Superior temporal gyrus (tissue), 1 donor: ENCODE measurements around the gene PPDPF.

ENCODE experiments used
- DNase-seq: peaks from one replicate; pipeline ENCODE4 v3.0.0-alpha.2; 2016; ENCODE audit errors: extremely low spot score

The PPDPF gene

DNA sequence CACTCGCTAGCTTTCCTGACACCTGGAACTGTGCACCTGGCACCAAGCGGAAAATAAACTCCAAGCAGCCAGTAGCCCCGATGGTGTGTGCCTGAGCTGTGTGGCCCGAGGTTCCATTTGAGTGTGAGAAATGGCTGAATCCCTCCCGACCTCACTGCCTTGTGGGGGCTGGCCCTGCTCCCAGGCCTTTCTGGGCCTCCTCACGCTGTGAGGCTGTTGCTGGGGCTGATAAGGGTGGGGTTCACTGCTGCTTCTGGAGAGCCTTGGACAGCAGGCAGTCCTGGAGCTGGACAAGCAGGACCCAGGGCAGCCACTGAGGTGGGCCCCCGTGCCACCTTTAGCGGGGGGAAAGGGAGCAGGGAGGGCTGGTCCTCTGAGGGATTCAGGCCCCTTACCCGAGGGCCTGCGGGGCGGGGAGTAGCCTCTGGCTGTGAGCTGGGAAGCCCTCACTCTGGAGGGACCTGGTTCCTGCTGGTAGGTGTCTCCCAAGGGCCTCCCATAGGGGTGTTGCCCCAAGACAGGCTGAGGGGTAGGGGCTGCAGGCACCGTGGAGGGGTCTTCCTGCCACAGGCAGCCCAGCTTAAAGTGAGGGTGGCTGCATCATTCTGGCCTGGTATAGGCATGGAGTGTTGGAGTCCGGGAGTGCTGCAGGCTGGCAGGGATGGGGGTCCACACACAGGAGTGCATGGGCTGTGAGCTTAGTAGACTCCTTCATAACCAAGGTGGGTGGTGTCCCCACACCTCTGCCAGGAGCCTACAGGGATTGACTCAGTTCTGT, 1.7 kb downstream of the PPDPF start:
- no peak for DNase-seq

DNA sequence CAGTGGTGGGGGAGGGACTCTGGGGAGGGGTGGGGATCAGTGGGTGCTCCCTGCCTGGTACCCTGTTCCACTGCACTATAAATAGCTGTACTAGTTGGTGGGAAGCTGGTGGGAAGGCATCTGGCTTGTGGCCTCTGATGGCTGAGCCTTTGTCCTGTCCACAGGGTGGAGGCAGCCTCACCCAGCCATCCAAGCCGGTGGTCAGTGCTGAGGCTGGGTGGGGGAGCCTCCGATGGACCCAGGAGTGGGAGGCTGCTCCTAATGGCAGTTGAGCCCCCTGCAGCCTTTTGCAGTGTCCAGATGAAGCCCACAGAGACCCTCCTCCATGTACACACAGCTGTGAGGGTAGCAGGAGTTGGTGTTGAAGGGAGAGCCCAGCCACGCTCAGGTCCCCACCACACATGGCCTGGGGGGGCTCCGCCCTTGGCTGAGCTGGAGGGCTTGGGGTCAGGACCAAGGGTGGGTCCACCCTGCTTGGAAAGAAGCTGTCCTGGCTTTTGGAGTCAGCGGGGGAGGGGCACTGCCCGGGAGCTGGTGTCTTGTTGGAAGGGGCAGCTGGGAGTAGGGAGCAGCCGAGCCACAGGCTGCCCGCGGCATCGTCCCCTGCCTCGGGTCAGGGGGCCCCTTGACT, 2.5 kb downstream of the PPDPF start:
- no peak for DNase-seq

DNA sequence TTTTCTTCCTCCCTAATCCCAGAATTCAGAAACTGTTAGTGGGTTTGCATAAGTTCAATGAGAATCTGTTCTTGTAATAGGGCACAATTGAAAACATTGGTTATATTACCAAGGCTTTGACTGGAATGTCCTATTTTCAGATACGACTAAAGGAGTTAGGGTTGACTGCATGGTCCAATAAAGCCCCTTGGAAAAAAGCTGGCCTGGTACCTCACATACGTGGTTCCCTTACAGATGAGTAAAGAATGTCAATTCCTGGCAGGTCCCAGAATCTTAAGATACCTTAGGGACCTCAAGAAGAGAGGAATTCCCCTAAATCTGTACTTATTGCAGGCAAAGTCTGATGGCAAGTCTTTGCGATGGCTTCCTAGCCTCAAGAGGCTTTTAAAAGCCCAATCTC, 4.6 kb downstream of the PPDPF start:
- no peak for DNase-seq

DNA sequence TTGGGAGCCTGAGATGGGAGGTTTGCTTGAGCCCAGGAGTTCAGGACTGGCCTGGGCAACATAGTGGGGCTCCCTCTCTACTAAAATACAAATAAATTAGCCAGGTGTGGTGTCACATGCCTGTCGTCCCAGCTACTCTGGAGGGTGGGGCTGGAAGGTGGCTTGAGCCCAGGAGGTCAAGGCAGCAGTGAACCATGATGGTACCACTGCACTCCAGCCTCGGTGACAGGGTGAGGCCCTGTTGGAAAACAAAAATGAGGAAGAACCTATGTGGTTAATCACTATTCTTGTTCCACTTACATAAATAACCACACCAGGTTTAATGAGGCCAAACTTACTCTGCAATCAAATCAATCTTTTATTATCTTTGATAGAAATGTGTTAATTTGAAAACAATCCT, 5.4 kb downstream of the PPDPF start:
- no peak for DNase-seq

DNA sequence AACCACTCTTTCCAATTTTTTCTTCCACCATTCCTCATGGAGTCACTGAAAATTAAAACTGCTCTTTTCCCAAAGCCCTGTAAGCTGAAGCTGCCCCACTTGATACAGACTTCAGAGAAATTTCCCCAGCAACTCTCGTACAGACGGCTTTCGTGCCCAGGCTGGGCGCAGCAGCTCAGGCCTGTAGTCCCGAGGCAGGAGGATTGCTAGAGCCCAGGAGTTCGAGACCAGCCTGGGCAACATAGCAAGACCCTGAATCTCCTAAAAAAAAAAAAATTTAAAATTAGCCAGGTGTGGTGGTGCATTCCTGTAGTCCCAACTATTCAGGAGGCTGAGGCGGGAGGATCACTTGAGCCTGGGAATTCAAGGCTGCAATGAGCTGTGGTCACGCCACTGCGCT, 6.6 kb downstream of the PPDPF start:
- no peak for DNase-seq

DNA sequence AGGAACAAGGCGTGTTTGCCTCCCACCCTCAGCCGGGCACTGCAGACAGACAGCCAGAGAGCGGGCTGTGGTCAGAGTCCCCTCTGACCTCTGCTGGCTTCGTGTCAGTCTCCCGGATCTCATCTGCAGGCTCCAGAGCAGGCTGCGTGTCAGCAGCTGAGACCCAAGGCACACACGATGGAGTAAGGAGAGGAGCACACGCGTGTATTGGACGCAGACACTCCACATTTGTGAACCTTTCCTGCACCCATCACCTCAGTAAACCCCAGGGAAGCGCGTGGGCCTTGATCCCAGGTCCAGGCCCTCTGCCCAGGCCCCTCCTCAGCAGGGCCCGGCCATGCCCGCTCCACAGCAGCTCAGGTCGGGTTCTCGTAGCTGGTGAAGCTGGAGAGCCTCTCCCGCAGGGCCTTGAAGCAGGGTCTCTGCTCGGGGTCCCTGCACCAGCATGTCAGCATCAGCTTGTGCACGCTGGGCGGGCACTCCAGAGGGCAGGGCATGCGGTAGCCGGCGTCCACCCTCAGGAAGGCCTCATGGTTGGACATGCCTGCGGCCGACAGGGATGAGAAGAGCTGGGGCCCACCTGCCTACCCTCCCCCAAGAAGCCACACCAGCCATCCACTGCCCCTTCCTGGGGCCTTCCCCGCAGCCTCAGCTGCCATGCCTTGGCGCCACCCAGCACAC, 8.8 kb downstream of the PPDPF start:
- no peak for DNase-seq

DNA sequence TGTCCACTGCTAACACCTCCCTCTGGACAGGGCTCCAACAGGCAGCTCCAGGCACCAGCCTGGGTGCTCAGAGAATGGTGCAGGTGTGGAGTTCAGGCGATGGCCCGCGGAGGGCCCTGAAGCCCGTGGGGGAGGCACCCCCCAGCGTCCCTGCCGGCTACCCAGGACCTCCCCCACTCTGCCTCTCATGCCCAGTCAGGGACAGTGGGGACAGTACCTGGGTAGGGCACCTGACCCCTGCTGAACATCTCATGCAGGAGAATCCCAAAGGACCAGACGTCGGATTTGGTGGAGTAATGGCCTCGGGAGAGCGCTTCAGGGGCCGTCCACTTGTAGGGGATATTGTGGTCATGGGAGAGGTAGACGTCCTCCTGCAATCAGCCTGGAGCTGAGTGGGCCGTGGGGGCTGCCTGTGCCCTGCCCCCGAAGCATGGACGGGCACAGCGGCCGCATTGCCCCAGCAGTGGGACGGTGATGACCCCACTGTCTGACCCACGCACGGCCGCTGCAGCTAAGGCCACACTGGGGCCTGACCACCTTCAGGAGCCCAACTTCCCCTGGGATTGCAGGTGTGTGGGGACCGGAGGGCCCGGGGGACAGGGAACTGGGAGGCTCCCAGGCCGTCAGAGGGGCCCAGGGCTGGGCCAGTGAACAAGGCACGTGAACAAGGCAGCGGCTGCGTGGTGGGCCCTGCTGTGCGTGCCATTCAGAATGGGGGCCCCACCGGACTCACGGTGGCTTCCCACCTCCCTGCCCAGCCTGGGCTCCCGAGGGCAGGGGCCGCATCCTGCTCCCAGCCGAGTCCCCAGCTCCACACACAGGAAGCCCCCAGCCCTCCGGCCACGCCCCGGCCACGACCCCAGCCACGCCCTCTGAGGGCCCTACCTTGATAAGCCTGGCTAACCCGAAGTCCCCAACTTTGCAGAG, 9.6 kb downstream of the PPDPF start:
- no peak for DNase-seq

DNA sequence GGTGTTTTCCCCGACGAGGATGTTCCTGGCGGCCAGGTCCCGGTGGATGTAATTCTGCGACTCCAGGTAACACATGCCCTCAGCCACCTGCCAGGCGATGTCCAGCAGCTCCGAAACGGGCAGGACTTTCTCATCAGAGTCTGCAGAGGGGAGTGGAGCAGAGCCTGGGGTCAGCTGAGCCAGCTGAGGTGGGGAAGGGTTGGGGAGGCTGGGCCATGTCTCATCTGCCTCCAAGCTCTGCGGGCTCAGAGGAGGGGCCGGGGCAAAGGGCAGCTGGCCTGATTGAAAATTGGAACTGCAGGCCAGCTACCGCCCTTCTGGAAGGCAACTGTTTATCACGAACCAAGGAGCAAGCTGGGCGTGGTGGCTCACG, 10.2 kb downstream of the PPDPF start:
- DNase-seq, result no peak

DNA sequence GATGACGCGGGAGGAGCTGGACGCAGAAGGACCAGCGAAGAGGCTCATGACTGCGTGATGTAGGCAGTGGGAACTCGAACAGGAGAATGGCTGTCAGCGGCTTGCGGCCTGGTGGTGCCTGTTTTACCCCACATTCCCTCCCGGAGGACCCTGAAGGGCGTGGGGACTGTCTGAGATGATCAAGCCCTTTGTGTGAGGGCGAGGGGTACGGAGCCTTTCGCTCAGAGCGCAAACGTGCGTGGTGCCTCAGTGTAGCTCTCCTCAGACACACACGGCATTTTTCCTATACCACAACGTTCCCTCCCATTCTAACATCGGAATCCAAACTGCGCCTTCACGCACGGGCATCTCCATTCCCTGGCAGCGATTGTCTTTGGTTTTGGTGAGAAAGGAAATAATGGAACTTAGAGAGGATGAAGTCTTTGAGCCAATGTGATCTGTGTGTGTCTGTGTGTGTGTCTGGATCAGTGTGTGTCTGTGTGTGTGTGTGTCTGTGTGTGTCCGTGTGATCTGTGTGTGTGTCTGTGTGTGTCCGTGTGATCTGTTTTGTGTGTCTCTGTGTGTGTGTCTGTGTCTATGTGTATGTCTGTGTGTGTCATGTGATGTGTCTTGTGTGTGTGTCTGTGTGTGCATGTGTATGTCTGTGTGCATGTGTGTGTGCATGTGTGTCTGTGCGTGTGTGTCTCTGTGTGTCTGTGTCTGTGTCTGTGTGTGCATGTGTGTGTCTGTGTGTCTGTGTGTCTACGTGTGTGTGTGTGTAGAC, 11.3 kb downstream of the PPDPF start:
- no peak for DNase-seq

DNA sequence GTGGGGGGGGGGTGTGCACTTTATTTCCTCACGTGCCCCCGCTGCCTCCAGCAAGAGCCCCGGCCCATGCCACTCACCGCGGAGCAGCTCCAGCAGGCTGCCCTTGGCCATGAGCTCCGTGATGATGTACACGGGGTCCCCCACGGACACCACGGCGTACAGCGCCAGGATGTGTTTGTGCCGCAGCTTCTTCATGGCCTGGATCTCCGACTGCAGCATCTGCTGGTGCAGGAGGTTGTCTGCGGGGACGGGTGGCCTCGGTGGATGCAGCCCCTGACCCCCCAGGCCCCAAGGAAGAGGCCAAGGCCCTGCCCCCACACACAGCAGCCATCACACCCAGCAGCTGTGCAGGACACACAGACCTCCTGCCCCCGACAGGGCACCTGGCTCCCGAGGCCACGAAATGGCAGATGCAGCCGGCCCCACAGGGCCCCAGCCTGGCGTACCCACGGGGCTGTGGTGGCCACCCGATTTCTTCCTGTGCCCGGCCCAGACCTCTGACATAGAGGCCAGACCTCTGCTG, 11.9 kb downstream of the PPDPF start:
- DNase-seq, result no peak

DNA sequence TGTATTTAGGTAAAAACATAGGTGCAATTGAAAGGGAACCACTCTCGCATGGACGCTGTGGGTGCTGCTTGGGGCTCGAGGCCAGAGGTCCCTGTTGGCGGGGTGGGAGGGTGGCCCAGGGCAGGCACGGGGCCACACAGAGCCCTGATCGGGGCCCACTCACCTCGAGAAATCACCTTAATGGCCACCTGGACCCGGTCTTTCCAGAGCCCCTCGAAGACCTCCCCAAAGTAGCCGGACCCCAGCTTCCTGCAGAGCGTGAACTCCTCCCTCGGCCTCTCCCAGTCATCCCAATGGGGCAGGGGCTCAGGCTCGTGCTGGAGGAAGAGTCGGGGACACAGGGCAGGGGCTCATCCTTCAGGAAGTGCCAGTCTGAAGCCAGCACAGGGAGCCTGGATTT, 12.8 kb downstream of the PPDPF start:
- DNase-seq, result no peak

DNA sequence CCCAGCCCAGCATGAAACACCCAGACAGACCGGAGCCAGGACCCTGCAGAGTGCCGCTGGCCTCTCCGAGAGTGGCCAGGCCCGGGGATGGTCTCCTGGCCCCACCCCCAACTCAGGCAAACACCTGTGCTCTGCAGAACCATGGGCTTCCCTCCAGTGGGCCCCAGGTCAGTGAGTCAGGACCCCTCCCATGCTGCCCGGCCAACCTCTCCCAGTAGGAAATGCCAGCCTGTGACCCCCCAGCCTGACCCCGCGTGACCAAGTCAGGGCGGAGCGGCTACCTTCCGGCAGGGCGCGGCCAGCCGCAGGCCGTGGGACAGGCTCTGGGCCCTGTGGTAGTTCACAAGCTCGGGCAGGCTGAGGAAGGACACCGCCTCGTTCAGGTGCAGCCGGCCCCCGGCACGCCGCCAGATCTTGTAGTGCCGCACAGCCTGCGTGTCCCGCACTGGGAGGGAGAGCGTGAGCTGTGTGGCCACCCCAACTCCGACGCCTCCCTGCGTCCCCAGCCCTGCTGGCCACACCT, 13.4 kb downstream of the PPDPF start:
- no peak for DNase-seq

DNA sequence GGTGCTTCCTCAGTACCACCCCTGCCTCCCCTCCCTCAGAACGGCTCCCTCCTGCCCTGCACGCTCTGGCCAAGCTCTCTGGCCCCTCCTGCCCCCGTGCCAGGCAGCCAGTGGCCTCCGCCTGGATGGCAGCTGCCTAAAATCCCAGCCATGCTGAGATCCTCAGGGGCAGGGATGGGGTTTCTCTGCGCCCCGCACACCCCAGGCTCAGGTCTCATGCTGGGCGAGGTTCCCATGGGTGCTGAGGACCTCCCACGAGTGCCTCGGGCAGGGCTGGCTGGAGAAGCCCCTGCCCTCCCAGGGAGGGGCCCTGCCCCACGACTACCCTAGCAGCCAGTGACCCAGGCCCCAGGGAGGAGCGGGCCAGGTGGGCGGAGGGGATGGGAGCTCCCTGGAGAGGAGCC, 13.9 kb downstream of the PPDPF start:
- no peak for DNase-seq

DNA sequence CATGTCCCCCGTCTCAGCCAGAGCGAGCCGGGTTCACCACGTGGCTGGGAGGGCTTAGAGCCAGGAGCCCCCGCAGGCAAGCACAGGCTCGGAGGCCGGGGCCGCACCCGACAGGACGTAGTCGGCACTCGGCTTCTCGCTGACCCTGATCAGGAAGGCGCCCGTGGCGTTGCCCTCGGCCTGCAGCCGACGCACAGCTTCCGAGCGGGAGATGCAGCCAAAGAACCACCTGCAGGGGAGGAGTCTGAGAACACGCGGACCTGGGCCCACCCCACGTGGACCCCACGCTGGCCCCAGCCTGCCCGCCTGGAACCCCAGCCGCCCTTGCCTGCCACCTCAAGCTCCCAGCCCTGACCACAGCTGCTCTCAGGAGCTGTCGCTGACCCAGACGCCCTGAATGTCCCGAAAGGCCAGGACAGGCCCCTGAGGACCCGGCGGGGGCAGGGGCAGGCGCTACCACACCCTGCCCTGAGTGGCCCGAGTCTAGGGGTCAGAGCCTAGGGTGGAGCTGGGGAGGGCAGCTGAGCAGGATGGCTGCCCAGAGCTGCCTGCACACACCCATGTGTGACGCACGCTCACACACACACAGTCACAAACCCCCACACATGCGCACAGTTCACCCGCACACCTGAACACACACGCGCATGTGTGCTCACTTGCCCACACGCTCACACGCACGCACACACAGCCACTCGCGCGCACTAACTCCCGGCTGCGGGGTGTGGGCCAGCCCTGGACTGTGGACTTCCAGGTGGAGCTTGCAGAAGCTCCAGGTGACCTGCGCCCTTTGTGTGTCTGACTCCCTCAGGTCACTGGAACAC, 14.5 kb downstream of the PPDPF start:
- DNase-seq, result no peak

DNA sequence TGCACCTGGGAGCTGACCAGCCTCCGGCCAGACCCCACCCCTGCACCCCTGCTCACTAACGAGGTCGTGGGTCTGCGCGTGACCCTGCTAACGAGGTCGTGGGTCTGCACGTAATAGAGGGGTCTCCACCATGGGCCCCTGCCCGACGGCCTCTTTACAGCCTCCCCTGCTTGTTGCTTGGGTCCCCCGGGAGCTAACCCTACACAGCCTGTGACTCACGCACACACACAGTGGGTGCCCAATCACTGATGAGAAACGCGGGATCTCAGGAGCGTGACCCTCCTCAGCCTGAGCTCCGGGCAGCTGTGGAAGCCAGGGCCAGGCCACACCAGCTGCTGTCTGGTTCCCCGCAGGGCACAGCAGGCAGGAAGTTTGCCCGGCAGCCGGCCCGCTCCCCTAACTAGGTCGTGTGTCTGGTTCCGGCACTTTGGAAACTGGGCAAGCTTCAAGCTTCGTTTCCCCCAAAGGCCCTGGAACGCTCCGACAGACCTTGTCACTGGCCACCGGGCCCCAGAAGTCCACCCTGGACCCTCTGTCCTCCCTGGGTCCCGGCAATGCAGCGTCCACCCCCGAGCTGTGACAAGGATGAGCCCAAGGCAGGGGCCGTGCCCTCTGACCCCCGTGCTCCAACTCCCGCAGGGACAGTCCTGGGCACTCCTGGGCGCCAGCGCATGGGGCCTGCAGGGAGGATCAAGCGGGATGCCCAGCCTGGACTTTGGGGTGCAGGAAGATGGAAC, 15.8 kb downstream of the PPDPF start:
- DNase-seq, result no peak

DNA sequence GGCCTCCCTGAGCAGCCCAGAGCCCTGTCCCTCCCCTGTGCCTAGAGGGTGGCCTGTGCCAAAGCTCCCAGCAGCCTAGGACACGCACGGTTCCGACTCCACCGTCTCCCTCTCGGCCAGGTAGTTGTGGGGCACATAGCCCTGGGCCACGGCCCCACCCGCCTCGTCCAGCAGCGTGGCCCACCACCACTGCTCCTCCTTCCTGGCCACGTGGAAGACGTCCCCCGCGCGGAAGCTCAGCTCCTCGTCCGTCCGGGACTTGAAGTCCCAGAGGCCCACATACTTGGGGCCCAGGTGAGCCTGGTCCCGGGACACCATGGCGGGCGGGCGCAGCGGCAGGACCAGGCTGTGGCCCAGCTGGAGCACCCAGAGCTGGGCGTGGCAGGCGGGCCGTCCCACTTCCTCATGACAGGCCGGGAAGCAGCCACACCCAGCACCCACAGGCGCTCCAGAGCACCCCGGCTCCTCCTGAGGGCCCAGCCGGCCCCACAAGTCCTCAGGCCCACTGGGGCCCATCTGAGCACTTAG, 16.5 kb downstream of the PPDPF start, which contains the start of gene PTK6:
PTK6 (minus strand) TSS at position 380 of the 528 bp plus-strand sequence; CDS start at position 318, 62 bp downstream.
- no peak for DNase-seq

DNA sequence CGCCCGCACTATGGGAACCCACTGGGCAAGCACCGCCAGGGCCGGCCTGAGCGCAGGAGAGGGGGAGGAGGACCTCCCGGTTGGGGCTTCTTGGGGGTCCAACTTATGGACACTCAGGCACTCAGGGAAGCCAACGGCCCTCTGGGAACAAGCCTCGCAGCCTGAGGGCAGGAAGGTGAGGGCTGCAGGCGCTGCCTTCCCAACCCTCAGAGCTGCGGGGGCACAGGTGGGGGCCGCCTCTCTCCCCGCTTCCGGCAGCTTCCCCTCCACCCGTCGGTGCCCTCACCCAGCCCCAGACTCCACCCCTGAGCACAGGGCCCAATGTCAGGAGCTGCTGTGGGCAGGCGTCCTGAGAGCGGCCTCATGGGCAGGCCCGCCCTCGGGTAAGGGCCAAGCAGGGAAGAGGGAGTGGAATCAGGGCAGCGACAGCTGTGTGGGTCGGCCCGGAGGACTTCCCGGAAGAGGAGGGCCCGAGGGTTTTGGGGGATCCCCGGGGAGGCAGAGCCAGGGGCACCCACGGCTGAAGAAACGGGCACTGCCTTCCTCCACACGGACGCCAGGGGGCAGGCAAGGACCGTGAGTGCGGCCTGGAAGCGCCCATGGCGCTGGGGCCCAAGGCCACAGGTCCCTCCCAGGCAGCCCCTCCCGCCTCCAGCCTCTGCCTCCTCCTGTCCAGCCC, 17.1 kb downstream of the PPDPF start:
- peak; percentile 78 for DNase-seq
